GM23338 (cell line): Measurements from ENCODE around the gene AP2A2. TPM values are rescaled to one million over a fixed set of nuclear protein-coding genes. Genes with fewer than 3 reads are reported as not detected.

Experiments used
- ATAC-seq: fragments of 200-7000 bp; cut with Tn5 transposase; 3 replicates; pipeline ENCODE4 v1.9.1; 2020
- DNase-seq: peaks from one replicate; pipeline ENCODE4 v3.0.0-alpha.2; 2015; ENCODE audit warnings: low spot score
- H2AFZ ChIP-seq: fragments of 200-600 bp; sonication (generic); 2 replicates; pipeline ENCODE4 v1.8.0; 2016; ENCODE audit warnings: antibody characterized with exemption, mild to moderate bottlenecking, moderate library complexity
- H3F3A ChIP-seq: fragments of 200-600 bp; sonication (generic); replicated peaks from 2 replicates; pipeline ENCODE4 v1.8.0; 2017; ENCODE audit warnings: antibody characterized with exemption, mixed run types, low read depth
- H3K27ac ChIP-seq: fragments of 200-600 bp; sonication (generic); 2 replicates; pipeline ENCODE4 v1.6.1; 2016; ENCODE audit warnings: low read depth
- H3K27me3 ChIP-seq: fragments of 200-600 bp; sonication (generic); 2 replicates; pipeline ENCODE4 v1.8.0; 2016; ENCODE audit warnings: mild to moderate bottlenecking, mixed run types, moderate library complexity; ENCODE audit not compliant: insufficient read depth
- H3K36me3 ChIP-seq: fragments of 200-600 bp; sonication (generic); 2 replicates; pipeline ENCODE4 v1.8.0; 2016; ENCODE audit warnings: mild to moderate bottlenecking; ENCODE audit not compliant: insufficient read depth
- H3K4me1 ChIP-seq: fragments of 200-600 bp; sonication (generic); 2 replicates; pipeline ENCODE4 v1.8.0; 2016; ENCODE audit warnings: mild to moderate bottlenecking, moderate library complexity; ENCODE audit not compliant: insufficient read depth
- H3K4me2 ChIP-seq: fragments of 200-600 bp; sonication (generic); 2 replicates; pipeline ENCODE4 v1.7.1; 2017; ENCODE audit warnings: mixed run types
- H3K4me3 ChIP-seq: fragments of 200-600 bp; sonication (generic); 2 replicates; pipeline ENCODE4 v1.6.1; 2016; ENCODE audit warnings: mixed run types
- H3K79me2 ChIP-seq: fragments of 200-600 bp; sonication (generic); replicated peaks from 2 replicates; pipeline ENCODE4 v1.8.0; 2017; ENCODE audit warnings: mild to moderate bottlenecking; ENCODE audit not compliant: insufficient read depth
- H3K9me2 ChIP-seq: fragments of 200-600 bp; sonication (generic); 2 replicates; pipeline ENCODE4 v1.8.0; 2017; ENCODE audit not compliant: insufficient read depth
- H4K20me1 ChIP-seq: fragments of 200-600 bp; sonication (generic); replicated peaks from 2 replicates; pipeline ENCODE4 v1.8.0; 2017; ENCODE audit warnings: mild to moderate bottlenecking; ENCODE audit not compliant: insufficient read depth
- H3K27ac Mint-ChIP-seq: 2 replicates; pipeline ENCODE4 v1.8.0; 2020; ENCODE audit warnings: inconsistent platforms, mild to moderate bottlenecking, moderate library complexity, mixed read lengths
- H3K27me3 Mint-ChIP-seq: 3 replicates; pipeline ENCODE4 v1.8.0; 2022; ENCODE audit warnings: low read depth, mild to moderate bottlenecking, moderate library complexity, mixed read lengths, inconsistent platforms; ENCODE audit not compliant: insufficient read depth, poor library complexity
- H3K36me3 Mint-ChIP-seq: 3 replicates; pipeline ENCODE4 v1.8.0; 2021; ENCODE audit warnings: low read depth, mild to moderate bottlenecking, inconsistent platforms, moderate library complexity, mixed read lengths
- H3K4me1 Mint-ChIP-seq: 3 replicates; pipeline ENCODE4 v1.8.0; 2020; ENCODE audit warnings: mild to moderate bottlenecking, inconsistent platforms, mixed read lengths
- H3K4me3 Mint-ChIP-seq: 3 replicates; pipeline ENCODE4 v1.8.0; 2021; ENCODE audit warnings: moderate library complexity, mild to moderate bottlenecking, inconsistent platforms, mixed read lengths
- H3K9me3 Mint-ChIP-seq: 3 replicates; pipeline ENCODE4 v1.8.0; 2020; ENCODE audit warnings: moderate library complexity, mild to moderate bottlenecking, inconsistent platforms, mixed read lengths
- CREB1 ChIP-seq: fragments of 250-450 bp; sonication (Bioruptor Pico); IDR thresholded peaks from 2 replicates; pipeline ENCODE4 v1.5.0; 2020; ENCODE audit warnings: low read depth, mild to moderate bottlenecking, moderate library complexity
- EZH2 ChIP-seq: fragments of 200-600 bp; sonication (generic); IDR thresholded peaks from one replicate; pipeline ENCODE4 v1.8.0; 2017; ENCODE audit warnings: antibody characterized with exemption, mild to moderate bottlenecking, low read depth; ENCODE audit not compliant: unreplicated experiment
- EZH2phosphoT487 ChIP-seq: fragments of 200-600 bp; sonication (generic); IDR thresholded peaks from one replicate; pipeline ENCODE4 v1.8.1; 2018; ENCODE audit warnings: antibody characterized with exemption; ENCODE audit not compliant: unreplicated experiment
- JUNB ChIP-seq: IDR thresholded peaks from one replicate; pipeline ENCODE4 v1.6.1; 2016; ENCODE audit warnings: antibody characterized with exemption; ENCODE audit not compliant: unreplicated experiment
- NANOG ChIP-seq: IDR thresholded peaks from 2 replicates; pipeline ENCODE4 v1.6.1; 2016; ENCODE audit warnings: antibody characterized with exemption, borderline replicate concordance
- POLR2AphosphoS5 ChIP-seq: IDR thresholded peaks from 2 replicates; pipeline ENCODE4 v1.6.1; 2016; ENCODE audit warnings: antibody characterized with exemption, low read depth
- REST ChIP-seq: IDR thresholded peaks from one replicate; pipeline ENCODE4 v1.6.1; 2018; ENCODE audit warnings: antibody characterized with exemption; ENCODE audit not compliant: unreplicated experiment
- STAT1 ChIP-seq: IDR thresholded peaks from one replicate; pipeline ENCODE4 v1.6.1; 2016; ENCODE audit warnings: antibody characterized with exemption; ENCODE audit not compliant: unreplicated experiment
- ZNF114 ChIP-seq: fragments of 250-450 bp; sonication (Bioruptor Pico); IDR thresholded peaks from 2 replicates; pipeline ENCODE4 v1.5.0; 2020; ENCODE audit warnings: mild to moderate bottlenecking, moderate library complexity
- ZNF331 ChIP-seq: fragments of 250-450 bp; sonication (Bioruptor Pico); IDR thresholded peaks from 2 replicates; pipeline ENCODE4 v1.5.0; 2020; ENCODE audit warnings: low read depth, mild to moderate bottlenecking, moderate library complexity
- polyA plus RNA-seq: library from polyadenylated mRNA; unstranded; fragments of >200 nt; fragmentation: Nextera tagmentation; extraction: Ambion mirVana; gene quantifications from 2 replicates; pipeline ENCODE4 v1.2.1, GENCODE V29; 2016
- total RNA-seq: library from RNA; depleted of rRNA; stranded (reverse); fragments of >200 nt; shearing (Covaris generic); gene quantifications from 2 replicates; pipeline ENCODE4 v1.2.3, GENCODE V29; 2014
- TF ChIP-seq, protein P1 (sequence below): IDR thresholded peaks from 2 replicates; pipeline ENCODE4 v1.6.1; 2016; ENCODE audit warnings: antibody characterized with exemption
- TF ChIP-seq, protein P2 (sequence below), 2 experiments: fragments of 200-600 bp in 1 of 2; sonication (generic) in 1 of 2; conservative IDR thresholded peaks; 2 replicates each; pipeline versions ENCODE4 v1.5.1 to v1.6.1; 2016 to 2017; ENCODE audit warnings: antibody characterized with exemption in 2 of 2, low read depth in 2 of 2, mild to moderate bottlenecking in 2 of 2, moderate library complexity in 1 of 2
- TF ChIP-seq, protein P3 (sequence below): fragments of 250-450 bp; sonication (Bioruptor Pico); IDR thresholded peaks from 2 replicates; pipeline ENCODE4 v1.5.0; 2020; ENCODE audit warnings: mild to moderate bottlenecking, moderate library complexity

AP2A2 gene
- total and polyA plus RNA-seq, 2 experiments from 2014 or later: 23.7 to 47.5 TPM

DNA sequence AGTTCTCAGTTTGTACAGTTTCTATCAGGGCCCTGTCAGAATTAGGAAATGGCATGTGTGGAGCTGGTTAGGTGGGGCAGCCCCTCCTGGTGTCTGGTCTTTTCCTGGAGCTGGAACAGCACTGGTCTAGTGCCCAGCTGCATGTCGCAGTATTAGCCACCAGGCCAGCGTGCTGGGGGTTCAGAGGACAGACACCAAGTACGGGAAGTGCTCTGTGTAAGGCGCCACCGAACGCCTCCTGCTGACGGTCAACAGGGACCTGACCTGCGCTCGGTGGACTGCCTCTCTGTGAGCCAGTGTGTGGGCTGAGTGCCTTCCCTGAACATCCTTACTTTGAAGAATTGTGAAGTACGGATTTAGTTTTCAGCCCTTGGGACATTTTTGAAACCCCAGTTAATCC, 33.9 kb downstream of the AP2A2 start:
- H3K4me3 Mint-ChIP-seq: no peak overlapping the region
- peak overlapping the region; percentile 70; the same call in 1 of the 2 replicates for H3K27ac Mint-ChIP-seq
- peaks cover 20% of the 10 kb centered on the region for H3K4me1 Mint-ChIP-seq
- H3K4me3 ChIP-seq: no peak overlapping the region
- peaks cover 9% of the 10 kb centered on the region for H3K4me1 ChIP-seq
- peaks cover 7% of the 10 kb centered on the region; the same call in 1 of the 2 replicates for H3K36me3 ChIP-seq
- peaks cover 43% of the 10 kb centered on the region for H3K79me2 ChIP-seq
- H3F3A ChIP-seq: 0 out of 2 replicates have a peak, but pooled peaks cover 4% of the 10 kb centered on the region
- no peaks in the 10 kb centered on the region for H3K9me2 ChIP-seq
- H3K9me3 Mint-ChIP-seq: peaks cover 12% of the 10 kb centered on the region
- H3K27me3 ChIP-seq: no peaks in the 10 kb centered on the region
- ATAC-seq (no peak), DNase-seq (no peak)
- H4K20me1 ChIP-seq: peaks cover 8% of the 10 kb centered on the region
- H3K27ac ChIP-seq: no peak overlapping the region
- peaks cover 10% of the 10 kb centered on the region for H3K27me3 Mint-ChIP-seq
- H3K4me2 ChIP-seq: no peak overlapping the region
- H3K36me3 Mint-ChIP-seq: peaks cover 50% of the 10 kb centered on the region
- H2AFZ ChIP-seq: no peak overlapping the region
- no peak for TF ChIP-seq EZH2
- TF ChIP-seq, protein P1, sequence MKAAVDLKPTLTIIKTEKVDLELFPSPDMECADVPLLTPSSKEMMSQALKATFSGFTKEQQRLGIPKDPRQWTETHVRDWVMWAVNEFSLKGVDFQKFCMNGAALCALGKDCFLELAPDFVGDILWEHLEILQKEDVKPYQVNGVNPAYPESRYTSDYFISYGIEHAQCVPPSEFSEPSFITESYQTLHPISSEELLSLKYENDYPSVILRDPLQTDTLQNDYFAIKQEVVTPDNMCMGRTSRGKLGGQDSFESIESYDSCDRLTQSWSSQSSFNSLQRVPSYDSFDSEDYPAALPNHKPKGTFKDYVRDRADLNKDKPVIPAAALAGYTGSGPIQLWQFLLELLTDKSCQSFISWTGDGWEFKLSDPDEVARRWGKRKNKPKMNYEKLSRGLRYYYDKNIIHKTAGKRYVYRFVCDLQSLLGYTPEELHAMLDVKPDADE: no peak
- no peak for TF ChIP-seq ZNF114 (CRISPR knock-in tag)
- TF ChIP-seq ZNF331 (CRISPR knock-in tag): no peak
- no peak for TF ChIP-seq EZH2phosphoT487
- no peak for TF ChIP-seq POLR2AphosphoS5
- TF ChIP-seq, protein P2, sequence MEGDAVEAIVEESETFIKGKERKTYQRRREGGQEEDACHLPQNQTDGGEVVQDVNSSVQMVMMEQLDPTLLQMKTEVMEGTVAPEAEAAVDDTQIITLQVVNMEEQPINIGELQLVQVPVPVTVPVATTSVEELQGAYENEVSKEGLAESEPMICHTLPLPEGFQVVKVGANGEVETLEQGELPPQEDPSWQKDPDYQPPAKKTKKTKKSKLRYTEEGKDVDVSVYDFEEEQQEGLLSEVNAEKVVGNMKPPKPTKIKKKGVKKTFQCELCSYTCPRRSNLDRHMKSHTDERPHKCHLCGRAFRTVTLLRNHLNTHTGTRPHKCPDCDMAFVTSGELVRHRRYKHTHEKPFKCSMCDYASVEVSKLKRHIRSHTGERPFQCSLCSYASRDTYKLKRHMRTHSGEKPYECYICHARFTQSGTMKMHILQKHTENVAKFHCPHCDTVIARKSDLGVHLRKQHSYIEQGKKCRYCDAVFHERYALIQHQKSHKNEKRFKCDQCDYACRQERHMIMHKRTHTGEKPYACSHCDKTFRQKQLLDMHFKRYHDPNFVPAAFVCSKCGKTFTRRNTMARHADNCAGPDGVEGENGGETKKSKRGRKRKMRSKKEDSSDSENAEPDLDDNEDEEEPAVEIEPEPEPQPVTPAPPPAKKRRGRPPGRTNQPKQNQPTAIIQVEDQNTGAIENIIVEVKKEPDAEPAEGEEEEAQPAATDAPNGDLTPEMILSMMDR (conservative IDR thresholded peaks at IDR 0.05; ENCODE audit: low read depth in 2 of 2): no peak; a peak in 1 of 4 replicates
- TF ChIP-seq REST: no peak
- TF ChIP-seq CREB1 (CRISPR knock-in tag): no peak
- no peak for TF ChIP-seq NANOG
- no peak for TF ChIP-seq JUNB
- TF ChIP-seq STAT1: no peak
- TF ChIP-seq, protein P3, sequence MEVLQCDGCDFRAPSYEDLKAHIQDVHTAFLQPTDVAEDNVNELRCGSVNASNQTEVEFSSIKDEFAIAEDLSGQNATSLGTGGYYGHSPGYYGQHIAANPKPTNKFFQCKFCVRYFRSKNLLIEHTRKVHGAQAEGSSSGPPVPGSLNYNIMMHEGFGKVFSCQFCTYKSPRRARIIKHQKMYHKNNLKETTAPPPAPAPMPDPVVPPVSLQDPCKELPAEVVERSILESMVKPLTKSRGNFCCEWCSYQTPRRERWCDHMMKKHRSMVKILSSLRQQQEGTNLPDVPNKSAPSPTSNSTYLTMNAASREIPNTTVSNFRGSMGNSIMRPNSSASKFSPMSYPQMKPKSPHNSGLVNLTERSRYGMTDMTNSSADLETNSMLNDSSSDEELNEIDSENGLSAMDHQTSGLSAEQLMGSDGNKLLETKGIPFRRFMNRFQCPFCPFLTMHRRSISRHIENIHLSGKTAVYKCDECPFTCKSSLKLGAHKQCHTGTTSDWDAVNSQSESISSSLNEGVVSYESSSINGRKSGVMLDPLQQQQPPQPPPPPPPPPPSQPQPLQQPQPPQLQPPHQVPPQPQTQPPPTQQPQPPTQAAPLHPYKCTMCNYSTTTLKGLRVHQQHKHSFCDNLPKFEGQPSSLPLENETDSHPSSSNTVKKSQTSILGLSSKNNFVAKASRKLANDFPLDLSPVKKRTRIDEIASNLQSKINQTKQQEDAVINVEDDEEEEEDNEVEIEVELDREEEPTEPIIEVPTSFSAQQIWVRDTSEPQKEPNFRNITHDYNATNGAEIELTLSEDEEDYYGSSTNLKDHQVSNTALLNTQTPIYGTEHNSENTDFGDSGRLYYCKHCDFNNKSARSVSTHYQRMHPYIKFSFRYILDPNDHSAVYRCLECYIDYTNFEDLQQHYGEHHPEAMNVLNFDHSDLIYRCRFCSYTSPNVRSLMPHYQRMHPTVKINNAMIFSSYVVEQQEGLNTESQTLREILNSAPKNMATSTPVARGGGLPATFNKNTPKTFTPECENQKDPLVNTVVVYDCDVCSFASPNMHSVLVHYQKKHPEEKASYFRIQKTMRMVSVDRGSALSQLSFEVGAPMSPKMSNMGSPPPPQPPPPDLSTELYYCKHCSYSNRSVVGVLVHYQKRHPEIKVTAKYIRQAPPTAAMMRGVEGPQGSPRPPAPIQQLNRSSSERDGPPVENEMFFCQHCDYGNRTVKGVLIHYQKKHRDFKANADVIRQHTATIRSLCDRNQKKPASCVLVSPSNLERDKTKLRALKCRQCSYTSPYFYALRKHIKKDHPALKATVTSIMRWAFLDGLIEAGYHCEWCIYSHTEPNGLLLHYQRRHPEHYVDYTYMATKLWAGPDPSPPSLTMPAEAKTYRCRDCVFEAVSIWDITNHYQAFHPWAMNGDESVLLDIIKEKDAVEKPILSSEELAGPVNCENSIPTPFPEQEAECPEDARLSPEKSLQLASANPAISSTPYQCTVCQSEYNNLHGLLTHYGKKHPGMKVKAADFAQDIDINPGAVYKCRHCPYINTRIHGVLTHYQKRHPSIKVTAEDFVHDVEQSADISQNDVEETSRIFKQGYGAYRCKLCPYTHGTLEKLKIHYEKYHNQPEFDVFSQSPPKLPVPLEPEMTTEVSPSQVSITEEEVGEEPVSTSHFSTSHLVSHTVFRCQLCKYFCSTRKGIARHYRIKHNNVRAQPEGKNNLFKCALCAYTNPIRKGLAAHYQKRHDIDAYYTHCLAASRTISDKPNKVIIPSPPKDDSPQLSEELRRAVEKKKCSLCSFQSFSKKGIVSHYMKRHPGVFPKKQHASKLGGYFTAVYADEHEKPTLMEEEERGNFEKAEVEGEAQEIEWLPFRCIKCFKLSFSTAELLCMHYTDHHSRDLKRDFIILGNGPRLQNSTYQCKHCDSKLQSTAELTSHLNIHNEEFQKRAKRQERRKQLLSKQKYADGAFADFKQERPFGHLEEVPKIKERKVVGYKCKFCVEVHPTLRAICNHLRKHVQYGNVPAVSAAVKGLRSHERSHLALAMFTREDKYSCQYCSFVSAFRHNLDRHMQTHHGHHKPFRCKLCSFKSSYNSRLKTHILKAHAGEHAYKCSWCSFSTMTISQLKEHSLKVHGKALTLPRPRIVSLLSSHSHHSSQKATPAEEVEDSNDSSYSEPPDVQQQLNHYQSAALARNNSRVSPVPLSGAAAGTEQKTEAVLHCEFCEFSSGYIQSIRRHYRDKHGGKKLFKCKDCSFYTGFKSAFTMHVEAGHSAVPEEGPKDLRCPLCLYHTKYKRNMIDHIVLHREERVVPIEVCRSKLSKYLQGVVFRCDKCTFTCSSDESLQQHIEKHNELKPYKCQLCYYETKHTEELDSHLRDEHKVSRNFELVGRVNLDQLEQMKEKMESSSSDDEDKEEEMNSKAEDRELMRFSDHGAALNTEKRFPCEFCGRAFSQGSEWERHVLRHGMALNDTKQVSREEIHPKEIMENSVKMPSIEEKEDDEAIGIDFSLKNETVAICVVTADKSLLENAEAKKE (CRISPR knock-in tag): no peak
